HG02678 (cell line): ENCODE results near the gene LMX1A.

Experiments used
- ATAC-seq: cut with Tn5 transposase; IDR thresholded peaks from one replicate; pipeline ENCODE4 v1.9.1; 2021; ENCODE audit warnings: mild to moderate bottlenecking, moderate library complexity; ENCODE audit not compliant: unreplicated experiment

Gene LMX1A

GRCh38 chr1:165225062-165225461 lies 131.5 kb downstream of the LMX1A start:
- ATAC-seq, result no peak

DNA sequence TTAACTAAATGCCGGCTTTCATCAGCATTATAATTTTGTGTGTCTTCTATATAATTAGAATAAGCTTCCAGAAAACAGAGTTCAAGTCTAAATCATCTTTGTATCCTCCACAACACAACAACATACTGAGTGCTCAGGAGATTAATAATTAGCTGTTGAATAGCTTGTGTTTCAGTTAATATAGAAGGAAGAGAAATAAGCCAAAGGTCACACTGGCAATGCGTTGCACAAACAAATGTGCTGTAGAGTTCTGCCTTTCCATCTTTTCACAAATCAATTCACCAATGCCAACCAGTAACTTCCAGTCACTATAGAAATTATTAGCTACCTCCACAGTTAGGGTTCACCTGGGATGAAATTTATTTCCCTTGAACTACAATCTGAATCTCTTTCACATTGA lies 132.0 kb downstream of the LMX1A start:
- no peak for ATAC-seq

- no peak for ATAC-seq
These were observed 133.9 kb downstream of the LMX1A start for GRCh38 chr1:165222580-165222979.

DNA sequence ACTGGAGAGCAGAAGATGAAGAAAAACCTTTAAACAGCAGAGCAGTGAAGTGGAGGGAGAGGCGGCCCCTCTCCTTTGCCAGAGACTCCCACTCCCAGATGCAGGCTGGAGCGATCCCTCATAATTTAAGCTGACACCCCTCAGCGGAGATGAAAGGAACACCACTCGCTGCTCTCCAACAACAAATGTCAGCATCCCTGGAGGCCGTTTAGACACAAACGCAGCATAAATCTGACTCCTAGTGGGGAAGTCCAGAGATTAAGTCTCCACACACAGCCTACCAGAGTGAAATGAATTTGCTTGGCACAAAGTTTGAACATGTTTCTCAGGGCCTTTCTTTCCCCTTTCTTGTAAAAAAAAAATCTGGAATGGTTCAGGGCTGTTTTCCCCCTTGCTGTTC lies 137.8 kb downstream of the LMX1A start:
- no peak for ATAC-seq

DNA sequence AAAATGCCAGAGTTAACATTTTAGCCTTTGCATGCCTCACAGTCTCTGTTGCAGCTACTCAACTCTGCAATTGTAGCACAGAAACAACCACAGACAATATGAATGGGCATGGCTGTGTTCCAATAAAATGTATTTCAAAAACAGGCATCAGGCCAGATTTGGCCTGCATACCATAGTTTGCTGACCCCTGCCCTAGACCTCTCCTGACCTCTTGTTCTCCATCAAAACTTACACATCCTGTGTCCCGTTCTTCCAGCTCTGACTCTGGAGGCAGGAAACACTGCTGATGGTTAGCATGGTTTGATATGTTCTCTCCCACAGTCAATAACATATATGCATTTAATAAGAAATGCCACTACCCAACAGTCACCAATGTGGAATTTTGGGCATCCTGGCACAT lies 138.6 kb downstream of the LMX1A start:
- no peak for ATAC-seq

DNA sequence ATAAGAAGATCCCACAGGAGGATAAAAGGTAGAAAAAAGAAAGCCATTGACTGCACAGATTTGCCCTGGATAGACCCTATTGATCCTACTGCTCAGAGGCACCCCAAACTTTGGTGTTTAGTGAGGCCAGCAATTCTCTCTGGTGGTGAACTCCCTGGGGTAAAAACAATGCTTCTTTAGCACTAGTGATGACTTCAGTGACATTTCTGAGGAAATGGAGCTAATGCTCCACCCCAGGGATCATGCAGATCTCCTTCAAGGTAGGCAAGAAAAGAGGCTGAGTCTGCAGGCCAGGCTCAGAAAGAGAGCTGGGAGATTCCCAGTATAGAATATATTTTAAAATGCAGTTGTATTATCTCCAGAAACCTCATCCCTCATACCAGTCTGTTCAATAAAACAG lies 140.3 kb downstream of the LMX1A start:
- no peak for ATAC-seq

DNA sequence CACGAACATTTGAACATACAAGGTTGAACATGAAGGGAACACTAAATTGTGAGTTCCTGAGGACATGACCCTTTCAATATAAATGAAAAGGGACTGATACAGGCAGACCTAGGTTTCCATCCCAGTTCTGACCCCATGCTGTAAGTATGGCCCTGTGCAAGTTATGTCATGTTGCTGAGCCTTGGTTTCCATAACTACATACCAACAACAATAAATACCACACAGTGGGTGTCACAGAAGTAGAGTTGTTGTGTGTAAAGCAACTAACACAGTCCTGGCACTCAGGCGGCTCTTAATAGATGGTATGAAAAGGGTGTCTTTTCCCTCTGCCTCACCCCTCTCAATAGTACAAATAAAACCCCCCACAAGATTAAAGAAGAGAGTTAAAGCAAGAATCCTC lies 140.8 kb downstream of the LMX1A start:
- ATAC-seq, result no peak

- ATAC-seq, result no peak
These were observed 144.3 kb downstream of the LMX1A start for GRCh38 chr1:165212229-165212628.

DNA sequence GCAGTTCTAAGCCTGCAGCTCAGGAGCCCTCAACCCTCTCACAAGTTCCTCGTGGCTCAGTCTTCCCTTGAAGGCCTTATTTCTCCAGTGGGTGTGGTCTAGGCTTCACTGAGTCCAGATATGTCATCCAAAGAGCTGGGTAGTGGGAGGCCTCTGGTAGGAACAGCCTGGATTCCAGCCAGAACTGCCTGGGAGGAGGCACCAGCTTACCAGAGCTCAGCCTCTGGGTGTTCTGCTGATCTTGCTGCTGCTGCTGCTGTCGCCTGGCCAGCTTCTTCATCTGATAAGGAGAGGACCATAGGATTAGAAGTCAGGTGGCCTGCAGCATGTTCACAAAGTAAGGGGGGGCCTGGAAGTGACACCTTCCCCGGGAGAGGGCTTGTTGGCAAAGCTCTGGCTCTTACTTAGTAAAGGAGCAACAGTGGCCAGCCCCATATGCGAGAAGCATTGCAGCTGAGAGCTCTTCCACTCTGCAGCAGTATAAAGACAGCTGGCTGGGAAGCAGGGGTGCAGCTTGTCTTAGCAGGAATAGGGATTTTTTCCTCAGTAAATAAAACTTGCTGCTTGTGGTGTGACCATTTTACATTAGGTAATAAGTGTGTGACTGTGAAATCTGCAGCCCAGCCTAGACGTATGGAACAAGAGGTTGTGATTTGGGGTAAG lies 148.5 kb downstream of the LMX1A start:
- ATAC-seq, result no peak

GRCh38 chr1:165205145-165205544 lies 151.4 kb downstream of the LMX1A start:
- ATAC-seq, result no peak

DNA sequence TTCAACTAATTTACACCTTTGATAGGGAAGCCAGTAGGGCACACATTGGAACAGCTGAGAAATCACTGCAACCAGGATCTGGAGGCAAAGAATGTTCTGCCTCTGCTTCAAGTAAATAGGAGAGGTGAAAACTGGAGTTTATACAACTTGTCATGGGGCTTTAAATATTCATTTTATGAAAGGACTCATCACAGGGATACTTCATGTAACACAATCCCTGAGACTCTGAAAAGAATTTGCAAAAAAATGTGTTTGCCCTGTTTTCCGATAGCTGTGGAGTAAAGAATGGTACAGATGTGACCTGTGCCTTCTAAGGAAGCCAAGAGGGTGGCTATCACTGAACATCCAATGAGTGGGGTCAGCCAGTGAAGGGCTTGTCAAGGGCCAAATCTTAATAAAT lies 152.0 kb downstream of the LMX1A start:
- no peak for ATAC-seq

GRCh38 chr1:165191087-165191486 lies 165.4 kb downstream of the LMX1A start:
- no peak for ATAC-seq

DNA sequence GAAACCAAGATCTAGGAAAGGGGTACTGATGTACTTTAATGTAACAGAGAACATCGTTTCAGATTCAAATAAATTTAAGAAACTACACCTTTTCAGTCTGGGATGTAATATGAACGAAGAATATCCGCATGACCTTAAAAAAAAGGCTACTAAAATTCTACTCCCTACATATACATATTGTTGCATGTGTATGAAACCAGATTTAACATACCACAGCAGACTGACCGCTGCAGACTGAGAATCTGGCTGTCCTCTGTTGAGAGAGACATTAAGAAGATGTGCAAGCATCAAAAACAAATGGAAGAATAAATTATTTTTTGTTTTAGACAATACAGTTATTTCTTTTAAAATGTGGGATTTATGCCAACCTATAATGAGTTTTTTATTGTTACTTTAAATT lies 166.6 kb downstream of the LMX1A start:
- ATAC-seq, result no peak

GRCh38 chr1:165189011-165189410 lies 167.5 kb downstream of the LMX1A start:
- no peak for ATAC-seq

- ATAC-seq, result no peak
These were observed 169.2 kb downstream of the LMX1A start for GRCh38 chr1:165187031-165188009.

- ATAC-seq, result no peak
These were observed 171.2 kb downstream of the LMX1A start for GRCh38 chr1:165185161-165185889.

DNA sequence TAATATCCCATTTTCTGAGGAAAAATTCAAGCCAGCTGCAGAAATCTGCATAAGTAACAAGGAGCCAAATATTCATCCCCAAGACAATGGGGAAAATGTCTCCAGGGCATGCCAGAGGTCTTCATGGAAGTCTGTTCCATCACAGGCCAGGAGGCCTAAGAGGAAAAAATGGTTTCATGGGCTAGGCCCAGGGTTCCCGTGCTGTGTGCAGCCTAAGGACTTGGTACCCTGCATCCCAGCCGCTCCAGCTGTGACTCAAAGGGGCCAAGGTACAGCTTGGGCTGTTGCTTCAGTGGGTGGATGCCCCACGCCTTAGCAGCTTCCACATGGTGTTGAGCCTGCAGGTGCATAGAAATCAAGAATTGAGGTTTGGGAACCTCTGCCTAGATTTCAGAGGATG lies 173.5 kb downstream of the LMX1A start:
- ATAC-seq, result no peak

GRCh38 chr1:165179306-165179705 lies 177.2 kb downstream of the LMX1A start:
- no peak for ATAC-seq

DNA sequence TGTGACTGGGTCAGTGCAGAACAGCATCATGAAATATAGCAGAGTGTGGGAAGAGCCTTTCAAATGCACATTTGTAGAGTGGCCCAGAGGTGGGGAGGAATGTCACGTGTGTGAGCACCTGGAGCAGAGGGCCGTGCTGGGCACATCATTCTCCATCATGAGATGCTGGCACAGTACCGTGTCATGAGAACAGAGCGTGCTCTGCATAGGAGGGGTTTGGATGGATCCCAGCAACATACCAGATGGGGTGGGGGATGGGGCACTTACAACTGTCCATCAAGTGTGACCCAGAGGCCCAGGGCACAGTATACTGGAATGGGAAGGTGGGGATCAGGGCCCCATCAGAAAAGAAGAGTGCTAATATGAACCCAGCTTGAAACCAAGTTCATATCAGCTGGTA lies 182.0 kb downstream of the LMX1A start:
- ATAC-seq, result no peak

DNA sequence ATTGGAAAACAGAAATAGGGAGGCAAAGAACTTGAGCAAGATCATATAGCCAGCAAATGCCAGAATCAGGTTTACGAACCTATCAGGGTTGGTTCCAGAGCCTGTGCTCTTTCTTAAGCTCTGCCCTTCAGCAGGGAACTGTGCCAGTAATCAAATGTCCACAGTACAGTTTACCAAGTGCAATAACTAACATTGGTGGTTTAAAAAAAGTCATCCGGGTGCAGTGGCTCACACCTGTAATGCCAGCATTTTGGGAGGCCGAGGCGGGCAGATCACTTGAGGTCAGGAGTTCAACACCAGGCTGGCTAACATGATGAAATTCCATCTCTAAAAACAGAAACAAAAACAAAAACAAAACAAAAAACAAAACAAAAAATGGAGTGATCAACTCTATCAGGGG lies 182.7 kb downstream of the LMX1A start:
- no peak for ATAC-seq

- no peak for ATAC-seq
These were observed 183.1 kb downstream of the LMX1A start for GRCh38 chr1:165173409-165173808.

- no peak for ATAC-seq
These were observed 183.8 kb downstream of the LMX1A start for GRCh38 chr1:165172666-165173065.
